GM03348 (cell line): ENCODE measurements around the gene CD82.

Source experiments
- DNase-seq: peaks from one replicate; pipeline ENCODE4 v3.0.0; 2012; ENCODE audit warnings: low spot score

The CD82 gene

DNA sequence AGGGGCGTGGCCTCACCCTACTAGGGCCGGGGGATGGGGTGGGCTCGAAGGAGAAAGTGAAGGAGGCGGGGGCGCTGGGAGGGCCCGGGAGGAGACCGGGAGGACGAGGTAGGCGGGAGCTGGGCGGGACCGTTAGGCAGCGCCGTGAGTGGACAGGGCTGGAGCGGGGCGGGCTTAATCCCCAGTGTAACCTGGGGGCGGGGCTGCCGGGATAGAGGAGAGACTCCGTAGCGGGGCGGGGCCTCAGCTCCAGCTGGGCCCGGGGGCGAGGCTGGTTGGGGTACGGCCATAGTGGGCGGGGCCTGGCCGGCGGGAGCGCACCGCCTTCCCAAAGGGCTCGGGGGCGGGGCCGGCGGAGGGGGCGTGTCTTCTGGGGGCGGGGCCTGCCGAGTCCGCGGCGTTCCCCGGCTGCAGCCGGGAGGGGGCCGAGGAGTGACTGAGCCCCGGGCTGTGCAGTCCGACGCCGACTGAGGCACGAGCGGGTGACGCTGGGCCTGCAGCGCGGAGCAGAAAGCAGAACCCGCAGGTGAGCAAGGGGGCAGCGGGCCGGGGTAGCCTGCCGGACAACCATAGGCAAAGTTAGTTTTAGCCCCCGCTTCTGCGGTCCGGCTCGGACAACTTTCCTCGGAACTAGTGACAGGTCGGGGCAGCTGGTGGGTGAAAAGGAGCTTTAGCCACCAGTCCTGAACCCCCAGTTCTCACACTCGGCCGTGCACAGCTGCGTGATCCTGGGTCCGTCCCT lies at the start of gene CD82:
Gene CD82 (plus strand): TSS at position 453 of the 742 bp plus-strand sequence. CDS start 29,000 bp downstream, outside the sequence.
- DNase-seq, result peak; percentile 98

GRCh38 chr11:44516688-44517507 lies 48.6 kb upstream of the CD82 start:
- no peak for DNase-seq

GRCh38 chr11:44517541-44517940 lies 47.9 kb upstream of the CD82 start:
- no peak for DNase-seq

GRCh38 chr11:44518968-44519550 lies 46.4 kb upstream of the CD82 start:
- no peak for DNase-seq

- DNase-seq, result no peak
Observed at GRCh38 chr11:44519989-44520737, 45.3 kb upstream of the CD82 start.

GRCh38 chr11:44521148-44521547 lies 44.3 kb upstream of the CD82 start:
- DNase-seq, result no peak

GRCh38 chr11:44522294-44522693 lies 43.2 kb upstream of the CD82 start:
- DNase-seq, result no peak

DNA sequence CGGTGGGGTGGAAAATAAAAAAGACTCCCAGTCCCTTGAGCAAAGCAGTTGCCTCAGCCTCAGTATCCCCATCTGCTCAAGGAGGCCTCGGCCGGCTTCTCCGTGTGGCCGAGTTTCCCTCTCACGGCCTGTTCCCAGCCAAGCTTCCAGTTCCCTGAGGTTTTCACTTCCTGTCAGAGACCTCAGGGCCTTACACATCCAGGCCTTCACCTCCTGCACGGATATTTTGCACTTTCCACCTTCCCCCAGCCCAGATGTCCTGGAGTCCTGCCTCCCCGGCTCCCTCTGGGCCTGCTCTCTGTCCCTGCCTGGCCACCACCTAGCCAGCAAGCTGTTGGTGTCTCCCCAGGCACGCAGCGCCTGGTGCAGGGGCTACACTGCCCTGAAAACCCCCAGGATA lies 41.1 kb upstream of the CD82 start:
- DNase-seq, result no peak

DNA sequence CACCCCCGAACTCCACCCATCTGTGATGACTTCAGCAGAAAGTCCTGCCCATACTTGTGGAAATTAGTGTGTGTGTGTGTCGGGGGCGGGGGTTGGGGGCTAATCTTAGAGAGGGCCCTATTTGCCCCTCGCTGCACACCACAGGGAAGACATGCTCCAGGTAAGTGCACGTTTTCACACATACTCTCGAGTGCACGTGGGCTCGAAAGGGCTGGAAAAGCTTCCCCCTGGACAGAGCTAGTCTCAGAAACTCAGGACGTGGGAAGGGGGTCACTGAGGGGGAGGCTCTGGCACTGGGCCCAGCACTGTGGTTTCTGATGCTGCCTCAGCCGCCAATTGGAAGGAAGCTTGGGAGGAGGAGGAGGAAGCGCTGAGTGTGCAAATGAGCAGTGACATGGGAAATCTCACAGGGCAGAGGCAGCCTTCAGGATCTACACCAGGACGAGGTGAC lies 40.7 kb upstream of the CD82 start:
- no peak for DNase-seq

- no peak for DNase-seq
Observed at GRCh38 chr11:44525473-44526252, 39.8 kb upstream of the CD82 start.

DNA sequence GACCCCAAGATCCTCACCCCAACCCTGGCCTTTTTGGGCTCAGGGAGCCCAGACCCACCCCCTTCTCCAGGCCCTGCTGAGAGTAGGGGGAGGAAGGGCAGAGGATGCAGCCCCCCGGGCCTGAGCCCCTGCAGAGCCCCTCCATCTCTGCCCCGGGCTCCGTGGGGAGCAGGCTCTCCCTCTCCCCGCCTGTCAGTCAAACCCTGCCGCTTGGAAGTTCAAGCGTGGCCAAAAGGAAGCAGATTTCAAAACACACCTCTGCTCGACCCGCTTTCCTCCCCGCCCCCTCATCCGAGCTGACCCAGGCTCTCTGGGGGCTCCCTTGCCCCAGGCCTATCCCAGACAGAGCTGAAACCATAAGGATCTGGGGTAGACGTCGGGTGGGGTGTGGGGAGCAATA lies 39.0 kb upstream of the CD82 start:
- DNase-seq, result no peak

DNA sequence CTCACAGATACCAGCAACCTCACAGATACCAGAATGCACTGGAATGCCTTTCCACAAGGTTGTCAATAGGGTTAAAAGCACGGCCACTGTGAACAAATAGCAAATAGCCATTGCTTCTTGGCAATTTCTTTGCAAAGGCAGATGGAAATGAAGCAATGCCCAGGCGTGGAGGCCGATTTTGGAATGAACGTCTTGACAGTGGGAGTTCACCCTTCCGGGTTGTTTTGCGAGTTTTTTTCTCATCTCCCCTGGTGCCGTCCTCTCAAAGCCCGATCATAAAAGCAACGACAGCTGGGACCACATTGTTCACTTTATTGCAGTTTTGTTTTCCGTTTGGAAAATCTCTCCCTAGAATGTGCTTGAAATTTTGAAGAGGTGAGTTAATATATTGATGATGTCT lies 38.0 kb upstream of the CD82 start:
- DNase-seq, result no peak

GRCh38 chr11:44528103-44528502 lies 37.4 kb upstream of the CD82 start:
- no peak for DNase-seq

DNA sequence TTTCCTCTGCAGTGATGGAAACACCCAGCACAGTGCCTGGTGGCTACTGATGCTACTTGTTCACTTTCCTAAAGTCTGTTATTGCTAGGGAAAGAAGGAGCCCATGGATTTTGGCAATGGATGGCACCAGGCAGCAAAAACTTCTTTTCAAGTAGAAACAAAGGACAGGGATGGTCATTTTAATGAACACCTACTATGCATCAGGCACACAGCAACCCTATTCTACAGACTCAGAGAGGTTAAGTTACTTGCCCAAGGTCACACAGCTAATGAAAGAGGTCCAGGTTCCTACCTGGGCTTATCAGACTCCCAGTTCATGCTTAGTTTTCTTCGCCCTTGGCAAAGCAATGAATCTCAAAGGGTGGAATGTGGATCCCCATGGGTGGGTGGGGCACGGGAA lies 36.9 kb upstream of the CD82 start:
- no peak for DNase-seq

- DNase-seq, result no peak
Observed at GRCh38 chr11:44529895-44530412, 35.5 kb upstream of the CD82 start.

DNA sequence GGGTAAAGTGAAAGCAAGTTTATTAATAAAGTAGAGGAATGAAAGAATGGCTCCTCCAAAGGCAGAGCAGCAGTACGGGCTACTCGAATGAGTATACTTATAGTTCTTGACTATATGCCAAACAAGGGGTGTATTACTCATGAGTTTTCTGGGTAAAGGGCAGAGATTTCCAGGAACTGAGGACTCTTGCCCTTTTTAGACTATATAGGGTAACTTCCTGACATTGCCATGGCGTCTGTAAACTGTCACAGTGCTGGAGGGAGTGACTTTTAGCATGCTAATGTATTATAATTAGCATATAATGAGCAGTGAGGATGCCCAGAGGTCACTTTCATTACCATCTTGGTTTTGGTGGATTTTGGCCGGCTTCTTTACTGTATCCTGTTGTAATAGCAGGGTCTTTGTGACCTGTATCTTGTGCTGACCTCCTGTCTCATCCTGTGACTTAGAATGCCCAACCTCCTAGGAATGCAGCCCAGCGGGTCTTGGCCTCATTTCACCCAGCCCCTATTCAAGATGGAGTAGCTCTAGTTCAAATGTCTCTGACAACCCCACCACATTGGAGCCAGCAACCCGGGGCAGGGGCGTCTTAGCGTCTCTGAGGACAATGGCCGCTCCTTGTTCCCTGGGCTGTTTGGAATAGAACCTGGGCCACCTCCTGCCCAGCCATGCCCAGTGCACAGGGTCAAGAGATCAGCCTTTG lies 34.9 kb upstream of the CD82 start:
- no peak for DNase-seq

DNA sequence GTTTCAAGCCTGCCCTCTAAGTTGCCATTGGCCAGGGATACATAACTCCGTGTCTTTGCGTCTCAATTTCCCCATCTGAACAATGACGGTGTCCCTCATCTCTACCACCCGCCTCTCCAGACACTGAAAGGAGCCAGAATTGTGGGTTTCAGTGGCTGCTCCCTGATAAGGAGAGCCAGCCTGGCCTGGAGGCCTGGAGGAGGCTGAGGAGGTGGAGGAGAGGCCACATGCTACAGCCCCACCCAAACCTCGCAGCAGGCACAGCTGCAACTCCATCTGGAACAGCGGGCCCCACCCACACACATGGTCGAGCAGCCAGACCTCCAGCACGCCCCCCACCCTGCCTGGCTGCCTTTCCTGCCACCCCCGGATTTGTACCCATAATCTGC lies 34.4 kb upstream of the CD82 start:
- no peak for DNase-seq

GRCh38 chr11:44531636-44532035 lies 33.8 kb upstream of the CD82 start:
- DNase-seq, result no peak

DNA sequence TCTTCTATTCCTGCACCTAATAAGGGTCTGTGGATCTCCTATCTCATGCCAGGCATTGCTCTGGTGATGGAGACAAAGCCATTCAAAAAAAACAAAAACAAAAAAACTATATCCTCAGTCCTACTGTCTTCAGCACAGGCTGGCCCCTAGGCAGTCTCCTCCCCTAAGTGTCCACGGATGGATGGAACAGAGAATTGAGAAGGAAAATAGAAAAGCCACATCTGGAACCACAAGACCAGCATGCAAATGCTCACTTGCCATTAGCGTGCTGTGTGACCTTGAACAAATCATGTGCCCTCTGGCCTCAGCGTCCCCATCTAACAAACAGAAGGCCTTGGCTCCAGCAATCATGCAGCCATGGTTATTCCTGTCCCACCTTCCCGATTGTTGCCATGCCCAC lies 32.7 kb upstream of the CD82 start:
- DNase-seq, result peak; percentile 0

GRCh38 chr11:44533921-44534711 lies 31.3 kb upstream of the CD82 start:
- no peak for DNase-seq
